GM23338 (cell line): Measurements from ENCODE around the gene ARMC8. TPM values are rescaled to one million over a fixed set of nuclear protein-coding genes. Genes with fewer than 3 reads are reported as not detected.

ENCODE experiments used
- ATAC-seq: fragments of 200-7000 bp; cut with Tn5 transposase; 3 replicates; pipeline ENCODE4 v1.9.1; 2020
- DNase-seq: peaks from one replicate; pipeline ENCODE4 v3.0.0-alpha.2; 2015; ENCODE audit warnings: low spot score
- H2AFZ ChIP-seq: fragments of 200-600 bp; sonication (generic); 2 replicates; pipeline ENCODE4 v1.8.0; 2016; ENCODE audit warnings: antibody characterized with exemption, mild to moderate bottlenecking, moderate library complexity
- H3F3A ChIP-seq: fragments of 200-600 bp; sonication (generic); replicated peaks from 2 replicates; pipeline ENCODE4 v1.8.0; 2017; ENCODE audit warnings: antibody characterized with exemption, mixed run types, low read depth
- H3K27ac ChIP-seq: fragments of 200-600 bp; sonication (generic); 2 replicates; pipeline ENCODE4 v1.6.1; 2016; ENCODE audit warnings: low read depth
- H3K27me3 ChIP-seq: fragments of 200-600 bp; sonication (generic); 2 replicates; pipeline ENCODE4 v1.8.0; 2016; ENCODE audit warnings: mild to moderate bottlenecking, mixed run types, moderate library complexity; ENCODE audit not compliant: insufficient read depth
- H3K36me3 ChIP-seq: fragments of 200-600 bp; sonication (generic); 2 replicates; pipeline ENCODE4 v1.8.0; 2016; ENCODE audit warnings: mild to moderate bottlenecking; ENCODE audit not compliant: insufficient read depth
- H3K4me1 ChIP-seq: fragments of 200-600 bp; sonication (generic); 2 replicates; pipeline ENCODE4 v1.8.0; 2016; ENCODE audit warnings: mild to moderate bottlenecking, moderate library complexity; ENCODE audit not compliant: insufficient read depth
- H3K4me2 ChIP-seq: fragments of 200-600 bp; sonication (generic); 2 replicates; pipeline ENCODE4 v1.7.1; 2017; ENCODE audit warnings: mixed run types
- H3K4me3 ChIP-seq: fragments of 200-600 bp; sonication (generic); 2 replicates; pipeline ENCODE4 v1.6.1; 2016; ENCODE audit warnings: mixed run types
- H3K79me2 ChIP-seq: fragments of 200-600 bp; sonication (generic); replicated peaks from 2 replicates; pipeline ENCODE4 v1.8.0; 2017; ENCODE audit warnings: mild to moderate bottlenecking; ENCODE audit not compliant: insufficient read depth
- H3K9me2 ChIP-seq: fragments of 200-600 bp; sonication (generic); 2 replicates; pipeline ENCODE4 v1.8.0; 2017; ENCODE audit not compliant: insufficient read depth
- H4K20me1 ChIP-seq: fragments of 200-600 bp; sonication (generic); replicated peaks from 2 replicates; pipeline ENCODE4 v1.8.0; 2017; ENCODE audit warnings: mild to moderate bottlenecking; ENCODE audit not compliant: insufficient read depth
- H3K27ac Mint-ChIP-seq: 2 replicates; pipeline ENCODE4 v1.8.0; 2020; ENCODE audit warnings: inconsistent platforms, mild to moderate bottlenecking, moderate library complexity, mixed read lengths
- H3K27me3 Mint-ChIP-seq: 3 replicates; pipeline ENCODE4 v1.8.0; 2022; ENCODE audit warnings: low read depth, mild to moderate bottlenecking, moderate library complexity, mixed read lengths, inconsistent platforms; ENCODE audit not compliant: insufficient read depth, poor library complexity
- H3K36me3 Mint-ChIP-seq: 3 replicates; pipeline ENCODE4 v1.8.0; 2021; ENCODE audit warnings: low read depth, mild to moderate bottlenecking, inconsistent platforms, moderate library complexity, mixed read lengths
- H3K4me1 Mint-ChIP-seq: 3 replicates; pipeline ENCODE4 v1.8.0; 2020; ENCODE audit warnings: mild to moderate bottlenecking, inconsistent platforms, mixed read lengths
- H3K4me3 Mint-ChIP-seq: 3 replicates; pipeline ENCODE4 v1.8.0; 2021; ENCODE audit warnings: moderate library complexity, mild to moderate bottlenecking, inconsistent platforms, mixed read lengths
- H3K9me3 Mint-ChIP-seq: 3 replicates; pipeline ENCODE4 v1.8.0; 2020; ENCODE audit warnings: moderate library complexity, mild to moderate bottlenecking, inconsistent platforms, mixed read lengths
- CREB1 ChIP-seq: fragments of 250-450 bp; sonication (Bioruptor Pico); IDR thresholded peaks from 2 replicates; pipeline ENCODE4 v1.5.0; 2020; ENCODE audit warnings: low read depth, mild to moderate bottlenecking, moderate library complexity
- EZH2 ChIP-seq: fragments of 200-600 bp; sonication (generic); IDR thresholded peaks from one replicate; pipeline ENCODE4 v1.8.0; 2017; ENCODE audit warnings: antibody characterized with exemption, mild to moderate bottlenecking, low read depth; ENCODE audit not compliant: unreplicated experiment
- EZH2phosphoT487 ChIP-seq: fragments of 200-600 bp; sonication (generic); IDR thresholded peaks from one replicate; pipeline ENCODE4 v1.8.1; 2018; ENCODE audit warnings: antibody characterized with exemption; ENCODE audit not compliant: unreplicated experiment
- JUNB ChIP-seq: IDR thresholded peaks from one replicate; pipeline ENCODE4 v1.6.1; 2016; ENCODE audit warnings: antibody characterized with exemption; ENCODE audit not compliant: unreplicated experiment
- NANOG ChIP-seq: IDR thresholded peaks from 2 replicates; pipeline ENCODE4 v1.6.1; 2016; ENCODE audit warnings: antibody characterized with exemption, borderline replicate concordance
- POLR2AphosphoS5 ChIP-seq: IDR thresholded peaks from 2 replicates; pipeline ENCODE4 v1.6.1; 2016; ENCODE audit warnings: antibody characterized with exemption, low read depth
- STAT1 ChIP-seq: IDR thresholded peaks from one replicate; pipeline ENCODE4 v1.6.1; 2016; ENCODE audit warnings: antibody characterized with exemption; ENCODE audit not compliant: unreplicated experiment
- ZNF331 ChIP-seq: fragments of 250-450 bp; sonication (Bioruptor Pico); IDR thresholded peaks from 2 replicates; pipeline ENCODE4 v1.5.0; 2020; ENCODE audit warnings: low read depth, mild to moderate bottlenecking, moderate library complexity
- polyA plus RNA-seq: library from polyadenylated mRNA; unstranded; fragments of >200 nt; fragmentation: Nextera tagmentation; extraction: Ambion mirVana; gene quantifications from 2 replicates; pipeline ENCODE4 v1.2.1, GENCODE V29; 2016
- total RNA-seq: library from RNA; depleted of rRNA; stranded (reverse); fragments of >200 nt; shearing (Covaris generic); gene quantifications from 2 replicates; pipeline ENCODE4 v1.2.3, GENCODE V29; 2014
- TF ChIP-seq, protein P1 (sequence below): IDR thresholded peaks from one replicate; pipeline ENCODE4 v1.6.1; 2018; ENCODE audit warnings: antibody characterized with exemption; ENCODE audit not compliant: unreplicated experiment
- TF ChIP-seq, protein P2 (sequence below): fragments of 250-450 bp; sonication (Bioruptor Pico); IDR thresholded peaks from 2 replicates; pipeline ENCODE4 v1.5.0; 2020; ENCODE audit warnings: mild to moderate bottlenecking, moderate library complexity

The ARMC8 gene
- total and polyA plus RNA-seq, 2 experiments from 2014 or later, result 36.8 to 61.4 TPM

DNA sequence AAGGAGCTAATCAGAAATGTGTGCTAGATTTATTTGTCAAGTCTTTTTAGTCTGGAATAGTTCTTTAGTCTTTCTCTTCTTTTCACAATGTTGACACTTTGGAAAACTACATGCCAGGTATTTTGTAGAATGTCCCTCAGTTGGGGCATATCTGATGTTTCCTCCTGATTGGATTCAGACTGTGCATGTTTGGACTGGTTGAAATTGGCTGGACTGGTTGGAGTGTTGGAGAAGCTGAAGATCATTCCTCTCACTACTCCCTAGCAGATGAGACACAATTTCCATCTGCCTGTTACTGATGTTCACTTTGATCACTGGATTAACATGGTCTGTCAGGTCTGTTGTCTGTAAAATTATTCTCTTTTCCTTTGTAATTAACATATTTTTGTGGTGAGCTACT lies 138.9 kb downstream of the ARMC8 start:
- H3K9me3 Mint-ChIP-seq, result no peaks in the 10 kb centered on the region; the same call in 2 of the 3 replicates
- peaks cover 15% of the 10 kb centered on the region for H3K27me3 Mint-ChIP-seq
- no peak overlapping the region for H3K27ac Mint-ChIP-seq

More for the DNA sequence above, 138.9 kb downstream of the ARMC8 start:
- no peaks in the 10 kb centered on the region for H3K36me3 Mint-ChIP-seq
- no peak overlapping the region for H3K4me3 Mint-ChIP-seq
- peaks cover 8% of the 10 kb centered on the region for H3K4me1 ChIP-seq
- no peak for TF ChIP-seq EZH2
- no peak for TF ChIP-seq JUNB
- TF ChIP-seq EZH2phosphoT487, result no peak
- TF ChIP-seq CREB1, result no peak
- no peak for TF ChIP-seq ZNF331 (CRISPR knock-in tag)
- TF ChIP-seq POLR2AphosphoS5, result no peak
- no peak for TF ChIP-seq STAT1
- TF ChIP-seq, protein P1, sequence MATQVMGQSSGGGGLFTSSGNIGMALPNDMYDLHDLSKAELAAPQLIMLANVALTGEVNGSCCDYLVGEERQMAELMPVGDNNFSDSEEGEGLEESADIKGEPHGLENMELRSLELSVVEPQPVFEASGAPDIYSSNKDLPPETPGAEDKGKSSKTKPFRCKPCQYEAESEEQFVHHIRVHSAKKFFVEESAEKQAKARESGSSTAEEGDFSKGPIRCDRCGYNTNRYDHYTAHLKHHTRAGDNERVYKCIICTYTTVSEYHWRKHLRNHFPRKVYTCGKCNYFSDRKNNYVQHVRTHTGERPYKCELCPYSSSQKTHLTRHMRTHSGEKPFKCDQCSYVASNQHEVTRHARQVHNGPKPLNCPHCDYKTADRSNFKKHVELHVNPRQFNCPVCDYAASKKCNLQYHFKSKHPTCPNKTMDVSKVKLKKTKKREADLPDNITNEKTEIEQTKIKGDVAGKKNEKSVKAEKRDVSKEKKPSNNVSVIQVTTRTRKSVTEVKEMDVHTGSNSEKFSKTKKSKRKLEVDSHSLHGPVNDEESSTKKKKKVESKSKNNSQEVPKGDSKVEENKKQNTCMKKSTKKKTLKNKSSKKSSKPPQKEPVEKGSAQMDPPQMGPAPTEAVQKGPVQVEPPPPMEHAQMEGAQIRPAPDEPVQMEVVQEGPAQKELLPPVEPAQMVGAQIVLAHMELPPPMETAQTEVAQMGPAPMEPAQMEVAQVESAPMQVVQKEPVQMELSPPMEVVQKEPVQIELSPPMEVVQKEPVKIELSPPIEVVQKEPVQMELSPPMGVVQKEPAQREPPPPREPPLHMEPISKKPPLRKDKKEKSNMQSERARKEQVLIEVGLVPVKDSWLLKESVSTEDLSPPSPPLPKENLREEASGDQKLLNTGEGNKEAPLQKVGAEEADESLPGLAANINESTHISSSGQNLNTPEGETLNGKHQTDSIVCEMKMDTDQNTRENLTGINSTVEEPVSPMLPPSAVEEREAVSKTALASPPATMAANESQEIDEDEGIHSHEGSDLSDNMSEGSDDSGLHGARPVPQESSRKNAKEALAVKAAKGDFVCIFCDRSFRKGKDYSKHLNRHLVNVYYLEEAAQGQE, result no peak
- no peak for TF ChIP-seq NANOG
- TF ChIP-seq, protein P2, sequence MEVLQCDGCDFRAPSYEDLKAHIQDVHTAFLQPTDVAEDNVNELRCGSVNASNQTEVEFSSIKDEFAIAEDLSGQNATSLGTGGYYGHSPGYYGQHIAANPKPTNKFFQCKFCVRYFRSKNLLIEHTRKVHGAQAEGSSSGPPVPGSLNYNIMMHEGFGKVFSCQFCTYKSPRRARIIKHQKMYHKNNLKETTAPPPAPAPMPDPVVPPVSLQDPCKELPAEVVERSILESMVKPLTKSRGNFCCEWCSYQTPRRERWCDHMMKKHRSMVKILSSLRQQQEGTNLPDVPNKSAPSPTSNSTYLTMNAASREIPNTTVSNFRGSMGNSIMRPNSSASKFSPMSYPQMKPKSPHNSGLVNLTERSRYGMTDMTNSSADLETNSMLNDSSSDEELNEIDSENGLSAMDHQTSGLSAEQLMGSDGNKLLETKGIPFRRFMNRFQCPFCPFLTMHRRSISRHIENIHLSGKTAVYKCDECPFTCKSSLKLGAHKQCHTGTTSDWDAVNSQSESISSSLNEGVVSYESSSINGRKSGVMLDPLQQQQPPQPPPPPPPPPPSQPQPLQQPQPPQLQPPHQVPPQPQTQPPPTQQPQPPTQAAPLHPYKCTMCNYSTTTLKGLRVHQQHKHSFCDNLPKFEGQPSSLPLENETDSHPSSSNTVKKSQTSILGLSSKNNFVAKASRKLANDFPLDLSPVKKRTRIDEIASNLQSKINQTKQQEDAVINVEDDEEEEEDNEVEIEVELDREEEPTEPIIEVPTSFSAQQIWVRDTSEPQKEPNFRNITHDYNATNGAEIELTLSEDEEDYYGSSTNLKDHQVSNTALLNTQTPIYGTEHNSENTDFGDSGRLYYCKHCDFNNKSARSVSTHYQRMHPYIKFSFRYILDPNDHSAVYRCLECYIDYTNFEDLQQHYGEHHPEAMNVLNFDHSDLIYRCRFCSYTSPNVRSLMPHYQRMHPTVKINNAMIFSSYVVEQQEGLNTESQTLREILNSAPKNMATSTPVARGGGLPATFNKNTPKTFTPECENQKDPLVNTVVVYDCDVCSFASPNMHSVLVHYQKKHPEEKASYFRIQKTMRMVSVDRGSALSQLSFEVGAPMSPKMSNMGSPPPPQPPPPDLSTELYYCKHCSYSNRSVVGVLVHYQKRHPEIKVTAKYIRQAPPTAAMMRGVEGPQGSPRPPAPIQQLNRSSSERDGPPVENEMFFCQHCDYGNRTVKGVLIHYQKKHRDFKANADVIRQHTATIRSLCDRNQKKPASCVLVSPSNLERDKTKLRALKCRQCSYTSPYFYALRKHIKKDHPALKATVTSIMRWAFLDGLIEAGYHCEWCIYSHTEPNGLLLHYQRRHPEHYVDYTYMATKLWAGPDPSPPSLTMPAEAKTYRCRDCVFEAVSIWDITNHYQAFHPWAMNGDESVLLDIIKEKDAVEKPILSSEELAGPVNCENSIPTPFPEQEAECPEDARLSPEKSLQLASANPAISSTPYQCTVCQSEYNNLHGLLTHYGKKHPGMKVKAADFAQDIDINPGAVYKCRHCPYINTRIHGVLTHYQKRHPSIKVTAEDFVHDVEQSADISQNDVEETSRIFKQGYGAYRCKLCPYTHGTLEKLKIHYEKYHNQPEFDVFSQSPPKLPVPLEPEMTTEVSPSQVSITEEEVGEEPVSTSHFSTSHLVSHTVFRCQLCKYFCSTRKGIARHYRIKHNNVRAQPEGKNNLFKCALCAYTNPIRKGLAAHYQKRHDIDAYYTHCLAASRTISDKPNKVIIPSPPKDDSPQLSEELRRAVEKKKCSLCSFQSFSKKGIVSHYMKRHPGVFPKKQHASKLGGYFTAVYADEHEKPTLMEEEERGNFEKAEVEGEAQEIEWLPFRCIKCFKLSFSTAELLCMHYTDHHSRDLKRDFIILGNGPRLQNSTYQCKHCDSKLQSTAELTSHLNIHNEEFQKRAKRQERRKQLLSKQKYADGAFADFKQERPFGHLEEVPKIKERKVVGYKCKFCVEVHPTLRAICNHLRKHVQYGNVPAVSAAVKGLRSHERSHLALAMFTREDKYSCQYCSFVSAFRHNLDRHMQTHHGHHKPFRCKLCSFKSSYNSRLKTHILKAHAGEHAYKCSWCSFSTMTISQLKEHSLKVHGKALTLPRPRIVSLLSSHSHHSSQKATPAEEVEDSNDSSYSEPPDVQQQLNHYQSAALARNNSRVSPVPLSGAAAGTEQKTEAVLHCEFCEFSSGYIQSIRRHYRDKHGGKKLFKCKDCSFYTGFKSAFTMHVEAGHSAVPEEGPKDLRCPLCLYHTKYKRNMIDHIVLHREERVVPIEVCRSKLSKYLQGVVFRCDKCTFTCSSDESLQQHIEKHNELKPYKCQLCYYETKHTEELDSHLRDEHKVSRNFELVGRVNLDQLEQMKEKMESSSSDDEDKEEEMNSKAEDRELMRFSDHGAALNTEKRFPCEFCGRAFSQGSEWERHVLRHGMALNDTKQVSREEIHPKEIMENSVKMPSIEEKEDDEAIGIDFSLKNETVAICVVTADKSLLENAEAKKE, result no peak
- H3K4me2 ChIP-seq, result no peak overlapping the region
- no peaks in the 10 kb centered on the region for H3K79me2 ChIP-seq
- H3F3A ChIP-seq, result no peaks in the 10 kb centered on the region; the same call in 1 of the 2 replicates
- H3K27ac ChIP-seq, result no peak overlapping the region
- no peaks in the 10 kb centered on the region for H3K36me3 ChIP-seq
- no peak overlapping the region for H3K4me3 ChIP-seq
- H2AFZ ChIP-seq, result no peak overlapping the region
- H3K9me2 ChIP-seq, result no peaks in the 10 kb centered on the region
- DNase-seq (no peak), ATAC-seq (no peak)
- H3K27me3 ChIP-seq, result no peaks in the 10 kb centered on the region; the same call in 1 of the 2 replicates
- H4K20me1 ChIP-seq, result no peaks in the 10 kb centered on the region
- H3K4me1 Mint-ChIP-seq, result peaks cover 26% of the 10 kb centered on the region
